ENCODE data around the gene LHCGR.

The LHCGR gene

DNA sequence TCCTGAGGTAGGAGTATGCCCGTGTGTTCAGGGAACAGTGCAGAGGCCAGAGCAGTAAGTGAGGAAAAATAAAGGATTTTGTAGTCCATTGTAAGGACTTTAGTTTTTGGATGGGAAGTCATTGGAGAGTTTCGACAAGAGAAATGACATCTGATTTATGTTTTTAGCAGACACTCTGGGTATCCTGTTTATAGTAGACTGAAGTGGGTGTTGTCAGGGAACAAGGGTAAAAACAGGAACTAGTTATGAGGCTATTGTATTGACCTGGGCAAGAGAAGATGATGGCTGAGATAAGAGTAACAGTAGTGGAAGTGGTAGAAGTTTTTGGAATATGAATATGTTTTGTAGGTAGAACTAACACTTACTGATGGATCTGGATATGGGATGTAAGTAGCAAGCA lies 78.1 kb downstream of the LHCGR start:
- CTCF ChIA-PET = no interaction called here
- no peak for DNase-seq (ENCODE audit: low read depth, low spot score)
- H3K4me3 ChIP-seq (ENCODE audit: low read depth, low read length) = no peak overlapping the region
- TF ChIP-seq, protein P1, sequence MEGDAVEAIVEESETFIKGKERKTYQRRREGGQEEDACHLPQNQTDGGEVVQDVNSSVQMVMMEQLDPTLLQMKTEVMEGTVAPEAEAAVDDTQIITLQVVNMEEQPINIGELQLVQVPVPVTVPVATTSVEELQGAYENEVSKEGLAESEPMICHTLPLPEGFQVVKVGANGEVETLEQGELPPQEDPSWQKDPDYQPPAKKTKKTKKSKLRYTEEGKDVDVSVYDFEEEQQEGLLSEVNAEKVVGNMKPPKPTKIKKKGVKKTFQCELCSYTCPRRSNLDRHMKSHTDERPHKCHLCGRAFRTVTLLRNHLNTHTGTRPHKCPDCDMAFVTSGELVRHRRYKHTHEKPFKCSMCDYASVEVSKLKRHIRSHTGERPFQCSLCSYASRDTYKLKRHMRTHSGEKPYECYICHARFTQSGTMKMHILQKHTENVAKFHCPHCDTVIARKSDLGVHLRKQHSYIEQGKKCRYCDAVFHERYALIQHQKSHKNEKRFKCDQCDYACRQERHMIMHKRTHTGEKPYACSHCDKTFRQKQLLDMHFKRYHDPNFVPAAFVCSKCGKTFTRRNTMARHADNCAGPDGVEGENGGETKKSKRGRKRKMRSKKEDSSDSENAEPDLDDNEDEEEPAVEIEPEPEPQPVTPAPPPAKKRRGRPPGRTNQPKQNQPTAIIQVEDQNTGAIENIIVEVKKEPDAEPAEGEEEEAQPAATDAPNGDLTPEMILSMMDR (IDR thresholded peaks at IDR 0.05; ENCODE audit: insufficient read depth, low read length, missing control alignments) = no peak
- POLR2A ChIA-PET = no interaction called here

DNA sequence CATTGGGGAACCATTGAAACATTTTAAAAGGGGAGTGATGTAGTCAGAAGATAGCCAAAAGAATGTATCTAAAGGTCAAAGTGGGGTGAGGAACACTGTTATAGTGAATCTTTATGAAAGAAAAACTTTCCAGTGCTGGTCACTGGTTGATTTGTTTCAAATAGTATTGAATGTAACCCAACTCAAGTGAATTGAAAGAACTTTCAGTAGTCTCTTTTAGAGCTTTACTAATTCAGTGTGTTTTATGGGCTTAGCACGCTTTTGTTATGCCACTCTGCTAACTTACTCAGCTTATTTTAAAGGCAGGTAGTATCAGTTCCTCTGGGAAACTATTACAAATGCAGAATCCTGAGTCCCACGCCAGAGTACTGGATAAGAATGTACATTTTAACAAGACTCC lies 80.6 kb downstream of the LHCGR start:
- DNase-seq (ENCODE audit: low read depth, low spot score) = no peak
- CTCF ChIA-PET = no interaction called here
- TF ChIP-seq, protein P1 (IDR thresholded peaks at IDR 0.05; ENCODE audit: insufficient read depth, low read length, missing control alignments) = no peak
- POLR2A ChIA-PET = no interaction called here
- no peak overlapping the region for H3K4me3 ChIP-seq (ENCODE audit: low read depth, low read length)

DNA sequence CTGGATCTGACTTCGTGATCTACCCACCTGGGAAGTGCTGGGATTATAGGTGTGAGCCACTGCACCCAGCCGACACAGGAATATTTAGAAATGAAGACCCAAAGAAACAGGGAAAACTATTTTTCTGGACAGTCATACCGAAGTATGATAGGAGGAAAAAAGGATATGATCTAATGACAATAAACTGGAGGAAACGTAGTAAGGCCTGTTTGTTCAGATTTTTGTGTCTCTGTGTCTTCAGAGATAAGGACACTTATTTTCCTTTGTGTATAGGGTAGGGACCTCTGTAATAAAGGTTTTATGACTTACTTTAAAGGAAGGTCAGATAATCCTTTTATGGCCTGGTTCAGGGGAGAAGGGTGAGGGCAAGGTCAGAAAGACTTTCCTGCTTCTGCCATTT lies 81.9 kb downstream of the LHCGR start:
- CTCF ChIA-PET = no interaction called here
- no peak for DNase-seq (ENCODE audit: low read depth, low spot score)
- TF ChIP-seq, protein P1 (IDR thresholded peaks at IDR 0.05; ENCODE audit: insufficient read depth, low read length, missing control alignments) = no peak
- no peak overlapping the region for H3K4me3 ChIP-seq (ENCODE audit: low read depth, low read length)
- POLR2A ChIA-PET = no interaction called here

DNA sequence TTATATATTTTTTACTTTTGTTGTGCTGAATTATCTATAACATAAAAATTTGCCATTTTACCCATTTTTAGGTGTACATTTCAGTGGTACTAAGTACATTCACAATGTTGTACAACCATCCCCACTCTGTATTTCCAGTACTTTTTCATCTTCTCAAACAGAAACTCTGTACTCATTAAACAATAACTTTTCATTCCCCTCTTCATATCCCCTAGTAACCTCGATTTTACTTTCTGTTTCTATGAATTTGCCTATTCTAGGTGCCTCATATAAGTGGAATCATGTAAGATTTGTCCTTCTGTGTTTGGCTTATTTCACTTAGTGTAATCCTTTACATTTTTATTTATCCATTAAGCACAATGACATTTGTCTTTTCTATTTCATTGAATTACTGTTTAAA lies 86.5 kb downstream of the LHCGR start:
- ChIA-PET POLR2A (no interaction called here), CTCF (no interaction called here)
- TF ChIP-seq, protein P1 (IDR thresholded peaks at IDR 0.05; ENCODE audit: insufficient read depth, low read length, missing control alignments) = no peak

DNA sequence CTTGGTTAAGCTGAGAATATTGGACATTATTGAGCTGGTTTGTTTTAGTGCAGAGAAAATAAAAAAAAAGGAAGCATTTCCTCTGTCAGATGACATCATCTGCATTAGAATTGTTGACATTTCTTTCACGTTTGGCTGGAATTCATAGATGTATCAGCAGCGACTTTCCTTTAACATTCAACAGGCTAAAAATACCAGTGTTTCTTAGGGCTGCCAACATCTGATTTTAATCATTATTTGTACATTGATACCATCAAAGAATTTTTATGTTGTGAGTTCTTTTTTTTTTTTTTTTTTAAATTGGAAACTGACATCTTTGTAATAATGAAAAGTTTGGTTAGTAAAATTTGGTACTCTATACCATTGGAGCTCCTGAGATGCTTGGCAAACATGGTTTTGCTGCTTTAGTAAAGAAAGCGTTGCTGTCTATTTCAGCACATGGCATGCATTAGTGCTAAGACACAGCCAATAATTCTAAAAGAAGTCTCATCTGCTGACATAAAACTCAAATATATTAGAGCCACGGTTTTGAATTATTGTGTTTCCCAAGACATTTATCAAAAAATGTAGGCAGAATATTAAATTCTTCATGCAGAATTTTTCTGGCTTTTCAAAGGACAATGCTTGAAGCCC lies 104.2 kb downstream of the LHCGR start:
- CTCF ChIA-PET = no interaction called here
- peak; percentile 37 for DNase-seq (ENCODE audit: low read depth, low spot score)
- POLR2A ChIA-PET = no interaction called here
- TF ChIP-seq, protein P1 (IDR thresholded peaks at IDR 0.05; ENCODE audit: insufficient read depth, low read length, missing control alignments) = no peak
- no peak overlapping the region for H3K4me3 ChIP-seq (ENCODE audit: low read depth, low read length)

More for the DNA sequence above, 86.5 kb downstream of the LHCGR start:
- DNase-seq (ENCODE audit: low read depth, low spot score) = no peak
- H3K4me3 ChIP-seq (ENCODE audit: low read depth, low read length) = no peak overlapping the region

DNA sequence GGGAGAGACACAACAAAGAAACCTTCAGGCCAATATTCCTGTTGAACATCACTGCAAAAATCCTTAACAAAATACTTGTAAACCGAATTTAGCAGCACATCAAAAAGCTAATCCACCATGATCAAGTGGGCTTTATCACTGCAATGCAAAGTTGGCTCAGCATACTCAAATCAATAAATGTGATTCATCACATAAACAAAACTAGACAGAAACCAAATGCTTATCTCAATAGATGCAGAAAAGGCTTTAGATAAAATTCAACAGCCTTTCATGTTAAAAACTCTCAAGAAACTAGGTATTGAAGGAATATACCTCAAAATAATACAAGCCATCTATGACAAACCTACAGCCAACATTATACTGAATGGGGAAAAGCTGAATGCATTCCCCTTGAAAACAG lies 117.3 kb downstream of the LHCGR start:
- CTCF ChIA-PET = no interaction called here

More for the DNA sequence above, 117.3 kb downstream of the LHCGR start:
- POLR2A ChIA-PET = no interaction called here
- TF ChIP-seq, protein P1 (IDR thresholded peaks at IDR 0.05; ENCODE audit: insufficient read depth, low read length, missing control alignments) = no peak
- no peak for DNase-seq (ENCODE audit: low read depth, low spot score)
- no peak overlapping the region for H3K4me3 ChIP-seq (ENCODE audit: low read depth, low read length)

All from AG04449 (cell line).